Measurements from ENCODE around the gene MPI.
A peak's percentile ranks its signal among the peaks of the same experiment; 100 is the strongest.

- TF ChIP-seq CTCF (IDR thresholded peaks at IDR 0.05) = peak in 4 of 6 experiments; percentile 7 to 50 (median 37)
- peak; percentile 51 to 74 for TF ChIP-seq POLR2A (IDR thresholded peaks at IDR 0.05)
Observed at GRCh38 chr15:74889883-74890664, at the start of gene MPI.

Data from Peyer's patch (tissue), 4 donors.